Natural killer cell treated with Interleukin-12 subunit alpha and Interleukin-12 subunit beta and Interleukin-15 and Interleukin-18, amount 100 ng/mL, for 72 hours (primary cell): ENCODE results near the gene PDE4C. TPM values are rescaled to one million over a fixed set of nuclear protein-coding genes. Genes with fewer than 3 reads are reported as not detected.

Experiments
- ATAC-seq, 2 donors: fragments of 150-1000 bp; cut with Tn5 transposase in 1 of 2; sonication (Bioruptor Pico), chemical (Tn5 transposase) in 1 of 2; 2 replicates each; pipeline ENCODE4 v1.10.0; 2021
- DNase-seq: peaks from one replicate; pipeline ENCODE4 v3.0.0; 2022; ENCODE audit warnings: low spot score
- H3K27ac Mint-ChIP-seq, 2 donors: 1 replicate in 1 of 2; 2 replicates in 1 of 2; pipeline ENCODE4 v1.8.0; 2022; ENCODE audit warnings: mixed read lengths in 2 of 2, mild to moderate bottlenecking in 1 of 2, moderate library complexity in 1 of 2
- H3K27me3 Mint-ChIP-seq, 2 donors: 1 replicate in 1 of 2; 2 replicates in 1 of 2; pipeline ENCODE4 v1.8.0; 2022; ENCODE audit warnings: mixed read lengths in 2 of 2
- H3K36me3 Mint-ChIP-seq: one replicate; pipeline ENCODE4 v1.8.0; 2022; ENCODE audit warnings: mixed read lengths
- H3K4me1 Mint-ChIP-seq, 2 donors: 1 replicate in 1 of 2; 2 replicates in 1 of 2; pipeline ENCODE4 v1.8.0; 2022; ENCODE audit warnings: low read depth in 2 of 2, mixed read lengths in 2 of 2, mild to moderate bottlenecking in 1 of 2
- H3K4me3 Mint-ChIP-seq: one replicate; pipeline ENCODE4 v1.8.0; 2022; ENCODE audit warnings: mixed read lengths
- H3K9me3 Mint-ChIP-seq: 2 replicates; pipeline ENCODE4 v1.8.0; 2022; ENCODE audit warnings: mixed read lengths
- total RNA-seq, 2 donors: library from RNA; stranded (reverse); gene quantifications; one replicate each; pipeline ENCODE4 v1.2.3, GENCODE V29; 2022

PDE4C gene
- total RNA-seq, 2 donors from 2014 or later, result 0.22 to 1.4 TPM

GRCh38 chr19:18194554-18195238 is 31.5 kb downstream of the PDE4C start:
- Mint-ChIP-seq H3K9me3 (no peaks in the 10 kb centered on the region), H3K27me3 (no peaks in the 10 kb centered on the region), H3K4me1 (peaks cover 25 to 27% of the 10 kb centered on the region in 2 donors), H3K27ac (peak overlapping the region in 1 of 2 donors; percentile 21), H3K4me3 (peak overlapping the region; percentile 90), H3K36me3 (no peaks in the 10 kb centered on the region)
- no peak for ATAC-seq
- no peak for DNase-seq

- H3K4me1 Mint-ChIP-seq, result peaks cover 25 to 27% of the 10 kb centered on the region in 2 donors
- peak overlapping the region; percentile 90 for H3K4me3 Mint-ChIP-seq
- no peaks in the 10 kb centered on the region for H3K36me3 Mint-ChIP-seq
- peak overlapping the region in 1 of 2 donors; percentile 21 for H3K27ac Mint-ChIP-seq
- no peak for ATAC-seq
- DNase-seq, result no peak
- no peaks in the 10 kb centered on the region for H3K9me3 Mint-ChIP-seq
- H3K27me3 Mint-ChIP-seq, result no peaks in the 10 kb centered on the region
These were observed 32.1 kb downstream of the PDE4C start for GRCh38 chr19:18194181-18194530.

- no peaks in the 10 kb centered on the region for H3K36me3 Mint-ChIP-seq
- ATAC-seq, result no peak
- H3K9me3 Mint-ChIP-seq, result no peaks in the 10 kb centered on the region
- DNase-seq, result no peak
- H3K4me3 Mint-ChIP-seq, result peak overlapping the region; percentile 90
- peak overlapping the region; percentile 78 to 91 for H3K27ac Mint-ChIP-seq
- no peaks in the 10 kb centered on the region for H3K27me3 Mint-ChIP-seq
- peaks cover 25 to 27% of the 10 kb centered on the region in 2 donors for H3K4me1 Mint-ChIP-seq
These were observed 32.7 kb downstream of the PDE4C start for GRCh38 chr19:18193388-18194180.

- Mint-ChIP-seq H3K9me3 (no peaks in the 10 kb centered on the region), H3K4me1 (peaks cover 22 to 27% of the 10 kb centered on the region in 2 donors), H3K27ac (peak within 1 kb of the TSS; percentile 78 to 91), H3K4me3 (peak within 1 kb of the TSS; percentile 90), H3K36me3 (no peaks in the 10 kb centered on the region), H3K27me3 (no peaks in the 10 kb centered on the region)
- DNase-seq (peak; percentile 99), ATAC-seq (peak; percentile 96)
These were observed 33.4 kb downstream of the PDE4C start, which contains the start of gene MPV17L2 for GRCh38 chr19:18192673-18193387. TSS of gene MPV17L2 (plus strand) at chr19:18193218. CDS start at chr19:18193282, 64 bp downstream.

GRCh38 chr19:18191640-18192062 is 34.6 kb downstream of the PDE4C start:
- Mint-ChIP-seq H3K27me3 (no peaks in the 10 kb centered on the region), H3K9me3 (no peaks in the 10 kb centered on the region), H3K27ac (peak overlapping the region; percentile 78 to 91), H3K4me3 (peak overlapping the region; percentile 90), H3K4me1 (peaks cover 21 to 27% of the 10 kb centered on the region in 2 donors), H3K36me3 (no peaks in the 10 kb centered on the region)
- DNase-seq (no peak), ATAC-seq (no peak)

- no peaks in the 10 kb centered on the region for H3K9me3 Mint-ChIP-seq
- ATAC-seq, result no peak
These were observed 36.0 kb downstream of the PDE4C start for GRCh38 chr19:18190278-18190677.

GRCh38 chr19:18185538-18185937 is 40.7 kb downstream of the PDE4C start:
- Mint-ChIP-seq H3K4me3 (no peak overlapping the region), H3K36me3 (no peaks in the 10 kb centered on the region), H3K27ac (no peak overlapping the region), H3K27me3 (no peaks in the 10 kb centered on the region), H3K4me1 (no peaks in the 10 kb centered on the region), H3K9me3 (no peaks in the 10 kb centered on the region)
- peak; percentile 18 for DNase-seq
- ATAC-seq, result no peak

More at GRCh38 chr19:18190278-18190677, 36.0 kb downstream of the PDE4C start:
- H3K4me1 Mint-ChIP-seq, result peaks cover 21 to 27% of the 10 kb centered on the region in 2 donors
- H3K27me3 Mint-ChIP-seq, result no peaks in the 10 kb centered on the region
- no peak for DNase-seq
- H3K4me3 Mint-ChIP-seq, result no peak overlapping the region
- H3K27ac Mint-ChIP-seq, result no peak overlapping the region
- H3K36me3 Mint-ChIP-seq, result no peaks in the 10 kb centered on the region

- DNase-seq (no peak), ATAC-seq (no peak)
- Mint-ChIP-seq H3K4me3 (no peak overlapping the region), H3K4me1 (no peaks in the 10 kb centered on the region), H3K27me3 (no peaks in the 10 kb centered on the region), H3K36me3 (no peaks in the 10 kb centered on the region), H3K27ac (no peak overlapping the region), H3K9me3 (no peaks in the 10 kb centered on the region)
These were observed 42.7 kb downstream of the PDE4C start for GRCh38 chr19:18183529-18183928.

- Mint-ChIP-seq H3K9me3 (no peaks in the 10 kb centered on the region), H3K4me1 (peaks cover 3 to 7% of the 10 kb centered on the region in 2 donors), H3K36me3 (no peaks in the 10 kb centered on the region), H3K27me3 (no peaks in the 10 kb centered on the region), H3K4me3 (no peak overlapping the region), H3K27ac (no peak overlapping the region)
- DNase-seq (no peak), ATAC-seq (no peak)
These were observed 46.3 kb downstream of the PDE4C start for GRCh38 chr19:18179957-18180356.

GRCh38 chr19:18176367-18177310 is 49.6 kb downstream of the PDE4C start:
- Mint-ChIP-seq H3K9me3 (no peaks in the 10 kb centered on the region), H3K36me3 (no peaks in the 10 kb centered on the region), H3K27ac (peak overlapping the region in 1 of 2 donors; percentile 8), H3K4me3 (no peak overlapping the region), H3K27me3 (no peaks in the 10 kb centered on the region), H3K4me1 (peaks cover 22 to 27% of the 10 kb centered on the region in 2 donors)
- ATAC-seq (no peak), DNase-seq (peak; percentile 49)

- Mint-ChIP-seq H3K9me3 (no peaks in the 10 kb centered on the region), H3K4me1 (peaks cover 25 to 30% of the 10 kb centered on the region in 2 donors), H3K27me3 (no peaks in the 10 kb centered on the region), H3K4me3 (peak overlapping the region; percentile 87), H3K27ac (peak overlapping the region in 1 of 2 donors; percentile 95), H3K36me3 (no peaks in the 10 kb centered on the region)
- ATAC-seq (no peak), DNase-seq (peak; percentile 52)
These were observed 51.3 kb downstream of the PDE4C start for GRCh38 chr19:18174983-18175382.
